ENCODE measurements around the gene ANO6.

ANO6 gene

DNA sequence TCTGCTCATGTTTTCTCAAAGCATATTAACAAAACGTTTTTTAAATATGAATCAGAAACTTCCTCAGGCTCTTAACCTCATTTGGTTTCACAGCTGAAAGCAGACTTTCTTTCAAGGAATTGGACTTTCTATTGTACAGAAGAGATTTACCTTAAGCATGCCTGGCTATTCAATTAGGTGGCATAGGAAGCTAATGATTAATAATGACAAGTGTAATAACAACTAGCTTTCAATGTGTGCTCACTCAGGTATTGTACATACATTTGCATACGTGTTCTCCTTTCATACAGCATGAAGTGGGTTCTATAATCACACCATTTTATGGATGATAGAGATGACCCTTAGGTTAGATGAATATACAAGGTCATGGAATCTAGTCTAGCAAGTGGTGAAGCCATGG, 115.7 kb downstream of the ANO6 start:
- DNase-seq (ENCODE audit: extremely low read depth, low read depth), result no peak
- TF ChIP-seq, protein P1, sequence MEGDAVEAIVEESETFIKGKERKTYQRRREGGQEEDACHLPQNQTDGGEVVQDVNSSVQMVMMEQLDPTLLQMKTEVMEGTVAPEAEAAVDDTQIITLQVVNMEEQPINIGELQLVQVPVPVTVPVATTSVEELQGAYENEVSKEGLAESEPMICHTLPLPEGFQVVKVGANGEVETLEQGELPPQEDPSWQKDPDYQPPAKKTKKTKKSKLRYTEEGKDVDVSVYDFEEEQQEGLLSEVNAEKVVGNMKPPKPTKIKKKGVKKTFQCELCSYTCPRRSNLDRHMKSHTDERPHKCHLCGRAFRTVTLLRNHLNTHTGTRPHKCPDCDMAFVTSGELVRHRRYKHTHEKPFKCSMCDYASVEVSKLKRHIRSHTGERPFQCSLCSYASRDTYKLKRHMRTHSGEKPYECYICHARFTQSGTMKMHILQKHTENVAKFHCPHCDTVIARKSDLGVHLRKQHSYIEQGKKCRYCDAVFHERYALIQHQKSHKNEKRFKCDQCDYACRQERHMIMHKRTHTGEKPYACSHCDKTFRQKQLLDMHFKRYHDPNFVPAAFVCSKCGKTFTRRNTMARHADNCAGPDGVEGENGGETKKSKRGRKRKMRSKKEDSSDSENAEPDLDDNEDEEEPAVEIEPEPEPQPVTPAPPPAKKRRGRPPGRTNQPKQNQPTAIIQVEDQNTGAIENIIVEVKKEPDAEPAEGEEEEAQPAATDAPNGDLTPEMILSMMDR (IDR thresholded peaks at IDR 0.05; ENCODE audit: low read depth, low read length), result no peak

DNA sequence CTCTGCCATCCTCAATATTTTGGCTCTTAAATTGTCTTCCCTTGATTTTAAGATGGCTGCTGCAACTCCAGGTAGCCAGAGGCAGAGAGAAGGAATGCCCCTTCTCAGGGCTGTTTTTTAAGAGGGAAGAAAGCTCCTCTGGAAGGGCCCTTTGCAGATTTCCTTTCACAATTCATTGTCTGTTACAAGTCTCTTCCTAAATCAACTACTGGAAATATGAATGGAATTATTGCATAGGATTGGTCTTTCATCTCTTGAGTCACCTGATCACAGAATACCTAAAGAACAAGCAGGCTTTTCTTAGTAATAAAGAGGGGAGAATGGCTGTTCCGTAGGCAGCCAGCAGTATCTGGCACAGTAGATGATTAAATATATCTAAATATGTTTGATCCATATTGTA, 118.5 kb downstream of the ANO6 start:
- no peak for DNase-seq (ENCODE audit: extremely low read depth, low read depth)
- TF ChIP-seq, protein P1 (IDR thresholded peaks at IDR 0.05; ENCODE audit: low read depth, low read length), result no peak

GRCh38 chr12:45336331-45336730, 120.4 kb downstream of the ANO6 start:
- peak; percentile 70 for DNase-seq (ENCODE audit: extremely low read depth, low read depth)
- TF ChIP-seq, protein P1 (IDR thresholded peaks at IDR 0.05; ENCODE audit: low read depth, low read length), result no peak

GRCh38 chr12:45336762-45337596, 121.1 kb downstream of the ANO6 start:
- DNase-seq (ENCODE audit: extremely low read depth, low read depth), result peak; percentile 45
- TF ChIP-seq, protein P1 (IDR thresholded peaks at IDR 0.05; ENCODE audit: low read depth, low read length), result no peak

GRCh38 chr12:45337835-45338234, 121.9 kb downstream of the ANO6 start:
- DNase-seq (ENCODE audit: extremely low read depth, low read depth), result no peak
- TF ChIP-seq, protein P1 (IDR thresholded peaks at IDR 0.05; ENCODE audit: low read depth, low read length), result no peak

DNA sequence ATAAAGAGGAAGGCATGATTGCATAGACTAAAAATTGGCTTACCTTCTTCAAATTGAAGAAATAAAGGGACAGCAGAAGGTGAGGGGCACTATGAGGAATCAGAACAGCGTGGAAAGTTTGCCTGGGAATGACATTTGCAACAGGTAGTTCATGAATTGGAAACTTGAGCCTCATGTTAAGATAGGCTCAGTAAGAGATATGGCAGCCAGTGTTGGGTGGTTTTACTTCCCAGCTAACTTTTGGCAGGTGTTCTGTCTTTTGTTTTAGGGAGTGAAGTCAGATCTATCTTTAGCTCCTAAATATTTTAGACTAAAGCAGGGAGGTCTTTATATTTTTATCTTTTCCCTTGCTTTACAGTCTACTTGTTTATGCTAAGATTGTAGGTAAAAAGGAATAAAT, 122.4 kb downstream of the ANO6 start:
- DNase-seq (ENCODE audit: extremely low read depth, low read depth), result no peak
- TF ChIP-seq, protein P1 (IDR thresholded peaks at IDR 0.05; ENCODE audit: low read depth, low read length), result no peak

- TF ChIP-seq, protein P1 (IDR thresholded peaks at IDR 0.05; ENCODE audit: low read depth, low read length), result no peak
- no peak for DNase-seq (ENCODE audit: extremely low read depth, low read depth)
Observed at GRCh38 chr12:45339035-45339434, 123.1 kb downstream of the ANO6 start.

Data from AG09319 (cell line).